ENCODE results near the gene TRAF7. TPM values are rescaled to one million over a fixed set of nuclear protein-coding genes. Genes with fewer than 3 reads are reported as not detected.

Gene TRAF7
- total and polyA plus RNA-seq, 7 donors: 15.6 to 47.5 (median 38.6) TPM

- no peak for TF ChIP-seq CTCF (IDR thresholded peaks at IDR 0.05)
- no peaks in the 10 kb centered on the region for H3K27me3 ChIP-seq (ENCODE audit: insufficient read depth in 3 of 3, low read length in 2 of 3)
- intact Hi-C loops (cut with DNase I): no loop called here
- no peaks in the 10 kb centered on the region for H3K36me3 ChIP-seq (ENCODE audit: insufficient read depth in 1 of 2, low read depth in 1 of 2)
- DNase-seq: no peak
- WGBS, 3 donors: 70 to 75% (median 70%) methylated on average over 31 of the region's 31 CpGs
- ATAC-seq: no peak
- no peak overlapping the region for H3K27ac ChIP-seq
- no peak overlapping the region for H3K4me3 ChIP-seq
- peaks cover 17% of the 10 kb centered on the region for H3K4me1 ChIP-seq
- no peaks in the 10 kb centered on the region for H3K9me3 ChIP-seq
Observed at GRCh38 chr16:2142942-2143877, 12.4 kb upstream of the TRAF7 start.

GRCh38 chr16:2143878-2144485 is 11.6 kb upstream of the TRAF7 start:
- intact Hi-C loops (cut with DNase I): no loop called here
- Histone ChIP-seq H3K4me3 (no peak overlapping the region), H3K27me3 (ENCODE audit: insufficient read depth in 3 of 3, low read length in 2 of 3) (no peaks in the 10 kb centered on the region), H3K27ac (no peak overlapping the region), H3K4me1 (peaks cover 20% of the 10 kb centered on the region), H3K36me3 (ENCODE audit: insufficient read depth in 1 of 2, low read depth in 1 of 2) (no peaks in the 10 kb centered on the region), H3K9me3 (no peaks in the 10 kb centered on the region)
- ATAC-seq: no peak
- DNase-seq: peak in 1 of 2 donors; percentile 47
- WGBS, 3 donors: 78 to 80% (median 79%) methylated on average over 13 to 17 of the region's 17 CpGs
- no peak for TF ChIP-seq CTCF (IDR thresholded peaks at IDR 0.05)

GRCh38 chr16:2145843-2146242 is 9.7 kb upstream of the TRAF7 start:
- WGBS, 3 donors: 82 to 85% (median 83%) methylated on average over 5 of the region's 5 CpGs
- no peak for ATAC-seq
- H3K27me3 ChIP-seq (ENCODE audit: insufficient read depth in 3 of 3, low read length in 2 of 3): no peaks in the 10 kb centered on the region
- intact Hi-C loops (cut with DNase I): no loop called here
- no peak for TF ChIP-seq CTCF (IDR thresholded peaks at IDR 0.05)
- no peaks in the 10 kb centered on the region for H3K36me3 ChIP-seq (ENCODE audit: insufficient read depth in 1 of 2, low read depth in 1 of 2)
- no peak overlapping the region for H3K4me3 ChIP-seq
- H3K4me1 ChIP-seq: peaks cover 21% of the 10 kb centered on the region
- no peak overlapping the region for H3K27ac ChIP-seq
- no peaks in the 10 kb centered on the region for H3K9me3 ChIP-seq
- no peak for DNase-seq

- Histone ChIP-seq H3K36me3 (ENCODE audit: insufficient read depth in 1 of 2, low read depth in 1 of 2) (peaks cover 0 to 13% of the 10 kb centered on the region in 2 donors), H3K27me3 (ENCODE audit: insufficient read depth in 3 of 3, low read length in 2 of 3) (no peaks in the 10 kb centered on the region), H3K4me3 (peak overlapping the region; percentile 67), H3K4me1 (peaks cover 37% of the 10 kb centered on the region), H3K9me3 (no peaks in the 10 kb centered on the region), H3K27ac (peak overlapping the region; percentile 87)
- DNase-seq (no peak), ATAC-seq (no peak)
- intact Hi-C loops (cut with DNase I): no loop called here
- no peak for TF ChIP-seq CTCF (IDR thresholded peaks at IDR 0.05)
- WGBS, 3 donors: 28 to 53% (median 39%) methylated on average over 6 of the region's 6 CpGs
Observed at GRCh38 chr16:2147378-2147777, 8.2 kb upstream of the TRAF7 start.
